ENCODE results near the gene LEMD2. TPM values are rescaled to one million over a fixed set of nuclear protein-coding genes. Genes with fewer than 3 reads are reported as not detected.

Gene LEMD2
- total and polyA plus RNA-seq, 2 of the 4 experiments (the other 2 are of a cell fraction), result 26.5 to 43.6 TPM

DNA sequence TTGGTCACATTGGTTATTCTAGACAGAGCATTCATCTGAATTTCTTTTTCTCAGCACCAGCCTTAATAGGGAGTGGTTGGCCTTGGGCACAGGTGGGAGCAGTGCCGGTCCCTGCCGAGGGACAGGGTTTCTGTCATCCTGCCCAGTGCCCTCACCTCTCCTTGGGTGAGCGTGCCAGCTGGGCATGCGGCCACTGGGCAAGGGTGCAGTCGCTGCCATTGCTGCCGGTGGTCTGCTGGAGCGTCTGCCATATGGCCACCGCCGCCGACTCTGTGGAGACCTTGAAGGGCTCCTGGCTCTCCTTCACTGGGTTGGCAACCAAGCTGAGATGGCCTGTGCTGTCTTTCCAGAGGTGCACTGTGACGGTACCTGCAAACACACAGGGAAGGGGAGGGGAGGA lies 61.0 kb downstream of the LEMD2 start:
- no peaks in the 10 kb centered on the region for H3K79me1 ChIP-seq (ENCODE audit: low read depth in 1 of 2, low read length in 2 of 2)
- H3K56ac ChIP-seq (ENCODE audit: extremely low read depth, insufficient read depth, low read length), result no peak overlapping the region
- BruUV-seq (replicated peaks), result no TSS peak
- no peak overlapping the region for H3K4me3 ChIP-seq (ENCODE audit: insufficient read depth, low read depth, low read length)
- in situ Hi-C loops (cut with MboI; ENCODE audit: low sequenced_read_pairs) (no loop called here), dilution Hi-C loops (cut with HindIII; ENCODE audit: low sequenced_read_pairs, unreplicated experiment) (no loop called here), intact Hi-C loops (cut with micrococcal nuclease) (no loop called here)
- H3K18ac ChIP-seq (ENCODE audit: low read depth, low read length), result no peak overlapping the region
- WGBS, 2 experiments (ENCODE audit: extremely low coverage in 2 of 2, insufficient read length in 1 of 2), result 81% methylated on average over 7 of the region's 11 CpGs; no CpG with 5 or more reads in 1 of the 2 experiments
- no peak overlapping the region for H4K91ac ChIP-seq (ENCODE audit: insufficient read depth, low read depth, low read length)
- DNase-seq, result no peak
- ATAC-seq (ENCODE audit: low read depth), result no peak
- no peak overlapping the region for H4K5ac ChIP-seq (ENCODE audit: low read depth, low read length)
- no peak overlapping the region for H2AFZ ChIP-seq (replicated peaks; ENCODE audit: low read length, poor library complexity)
- no peak overlapping the region for H3K23ac ChIP-seq (ENCODE audit: low read depth, low read length)
- no peak overlapping the region for H3K9ac ChIP-seq (ENCODE audit: low read depth, low read length)
- no peak overlapping the region for H2AK9ac ChIP-seq (replicated peaks; ENCODE audit: low read depth, low read length, poor library complexity)
- no peak overlapping the region for H2BK120ac ChIP-seq (ENCODE audit: low read depth, low read length)
- H2BK5ac ChIP-seq (ENCODE audit: low read depth, low read length, poor library complexity, severe bottlenecking), result no peak overlapping the region
- no peaks in the 10 kb centered on the region for H3K4me1 ChIP-seq (ENCODE audit: control insufficient read depth, insufficient read depth, low read length)
- H4K20me1 ChIP-seq (ENCODE audit: insufficient read depth, low read length), result no peaks in the 10 kb centered on the region
- ChIA-PET CTCF (interaction anchor here (1.5 to 2.8 kb wide), 2 partner anchors 16 kb away, joined by 3 to 10 read pairs; partner anchors contain the start of gene UQCC2), POLR2A (ENCODE audit: unreplicated experiment) (no interaction called here)
- no peak overlapping the region for H3K4me2 ChIP-seq (ENCODE audit: low read depth, low read length)
- H3K14ac ChIP-seq (replicated peaks; ENCODE audit: low read depth, low read length), result no peak overlapping the region
- peaks cover 32% of the 10 kb centered on the region for H3K27me3 ChIP-seq (ENCODE audit: control insufficient read depth, insufficient read depth, low read length)
- H2AK5ac ChIP-seq (ENCODE audit: low read depth, low read length), result no peak overlapping the region
- H3K9me3 ChIP-seq (ENCODE audit: control insufficient read depth, insufficient read depth, low read length), result no peaks in the 10 kb centered on the region
- no peak overlapping the region for H3K27ac ChIP-seq (ENCODE audit: insufficient read depth, low read length)
- H2BK15ac ChIP-seq (ENCODE audit: low read depth, low read length), result no peak overlapping the region
- no peak overlapping the region for H4K8ac ChIP-seq (ENCODE audit: low read depth in 2 of 2, low read length in 2 of 2)
- TF ChIP-seq NFE2L2 (IDR thresholded peaks at IDR 0.05; ENCODE audit: low read depth, low read length), result no peak
- no peak for TF ChIP-seq CHD1 (IDR thresholded peaks at IDR 0.05; ENCODE audit: low read depth, low read length)
- TF ChIP-seq MAFK (IDR thresholded peaks at IDR 0.05; ENCODE audit: low read depth, low read length), result no peak
- TF ChIP-seq MXI1 (IDR thresholded peaks at IDR 0.05; ENCODE audit: borderline replicate concordance, low read depth, low read length), result no peak
- no peak for TF ChIP-seq FOS (IDR thresholded peaks at IDR 0.05; ENCODE audit: low read depth, low read length)
- TF ChIP-seq RAD21 (IDR thresholded peaks at IDR 0.05; ENCODE audit: low read length), result no peak
- no peak for TF ChIP-seq BHLHE40 (IDR thresholded peaks at IDR 0.05; ENCODE audit: low read depth, low read length)
- no peak for TF ChIP-seq RCOR1 (IDR thresholded peaks at IDR 0.05; ENCODE audit: insufficient replicate concordance, low read length)
- no peak for TF ChIP-seq RFX5 (IDR thresholded peaks at IDR 0.05; ENCODE audit: low read depth, low read length)
- no peak for TF ChIP-seq ELK1 (IDR thresholded peaks at IDR 0.05; ENCODE audit: borderline replicate concordance, low read depth, low read length)
- TF ChIP-seq CEBPB (IDR thresholded peaks at IDR 0.05; ENCODE audit: low read depth, low read length), result no peak
- no peak for TF ChIP-seq MAZ (IDR thresholded peaks at IDR 0.05; ENCODE audit: borderline replicate concordance, low read depth, low read length)
- no peak for TF ChIP-seq USF2 (IDR thresholded peaks at IDR 0.05; ENCODE audit: low read depth, low read length)
- TF ChIP-seq SMC3 (IDR thresholded peaks at IDR 0.05; ENCODE audit: low read depth, low read length), result no peak
- TF ChIP-seq, protein P1, sequence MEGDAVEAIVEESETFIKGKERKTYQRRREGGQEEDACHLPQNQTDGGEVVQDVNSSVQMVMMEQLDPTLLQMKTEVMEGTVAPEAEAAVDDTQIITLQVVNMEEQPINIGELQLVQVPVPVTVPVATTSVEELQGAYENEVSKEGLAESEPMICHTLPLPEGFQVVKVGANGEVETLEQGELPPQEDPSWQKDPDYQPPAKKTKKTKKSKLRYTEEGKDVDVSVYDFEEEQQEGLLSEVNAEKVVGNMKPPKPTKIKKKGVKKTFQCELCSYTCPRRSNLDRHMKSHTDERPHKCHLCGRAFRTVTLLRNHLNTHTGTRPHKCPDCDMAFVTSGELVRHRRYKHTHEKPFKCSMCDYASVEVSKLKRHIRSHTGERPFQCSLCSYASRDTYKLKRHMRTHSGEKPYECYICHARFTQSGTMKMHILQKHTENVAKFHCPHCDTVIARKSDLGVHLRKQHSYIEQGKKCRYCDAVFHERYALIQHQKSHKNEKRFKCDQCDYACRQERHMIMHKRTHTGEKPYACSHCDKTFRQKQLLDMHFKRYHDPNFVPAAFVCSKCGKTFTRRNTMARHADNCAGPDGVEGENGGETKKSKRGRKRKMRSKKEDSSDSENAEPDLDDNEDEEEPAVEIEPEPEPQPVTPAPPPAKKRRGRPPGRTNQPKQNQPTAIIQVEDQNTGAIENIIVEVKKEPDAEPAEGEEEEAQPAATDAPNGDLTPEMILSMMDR (conservative IDR thresholded peaks at IDR 0.05; ENCODE audit: low read depth, low read length), result no peak
- no peak for TF ChIP-seq POLR2A (IDR thresholded peaks at IDR 0.05; ENCODE audit: low read depth, low read length)
- no peak overlapping the region for H2BK20ac ChIP-seq (ENCODE audit: low read depth, low read length)
- H3K9me1 ChIP-seq (ENCODE audit: insufficient read depth, low read length), result no peaks in the 10 kb centered on the region
- no peaks in the 10 kb centered on the region for H3K36me3 ChIP-seq (ENCODE audit: control insufficient read depth, insufficient read depth, low read length)
- no peak overlapping the region for H3K4ac ChIP-seq (ENCODE audit: low read depth, low read length)
